Activated T-helper 17 cell treated with anti-CD3 and anti-CD28 coated beads, Interleukin-2, amount 50 U/mL, for 72 hours (primary cell): Measurements from ENCODE around the gene SPOCK2. TPM values are rescaled to one million over a fixed set of nuclear protein-coding genes. Genes with fewer than 3 reads are reported as not detected.
"Not testable (repeated sequence)": the region's sequence is repeated elsewhere in the genome, so short reads cannot be mapped to it uniquely, and the experiment has no call there.

ENCODE experiments used
- ATAC-seq: fragments of 150-1000 bp; cut with Tn5 transposase; replicated peaks from 2 replicates; pipeline ENCODE4 v1.10.0; 2021; ENCODE audit warnings: mild to moderate bottlenecking, moderate library complexity
- H3K27ac Mint-ChIP-seq: one replicate; pipeline ENCODE4 v1.8.0; 2022; ENCODE audit warnings: mixed read lengths
- H3K27me3 Mint-ChIP-seq: one replicate; pipeline ENCODE4 v1.8.0; 2022; ENCODE audit warnings: mixed read lengths
- H3K36me3 Mint-ChIP-seq: one replicate; pipeline ENCODE4 v1.8.0; 2022; ENCODE audit warnings: low read depth, mild to moderate bottlenecking, mixed read lengths
- H3K4me1 Mint-ChIP-seq: one replicate; pipeline ENCODE4 v1.8.0; 2022; ENCODE audit warnings: mixed read lengths
- H3K4me3 Mint-ChIP-seq: one replicate; pipeline ENCODE4 v1.8.0; 2022; ENCODE audit warnings: mild to moderate bottlenecking, mixed read lengths
- H3K9me3 Mint-ChIP-seq: one replicate; pipeline ENCODE4 v1.8.0; 2022; ENCODE audit warnings: mixed read lengths
- total RNA-seq, 2 donors: library from RNA; stranded (reverse); gene quantifications; one replicate each; pipeline ENCODE4 v1.2.3, GENCODE V29; 2022

SPOCK2 gene
- total RNA-seq, 2 donors from 2014 or later: 161 to 191 TPM

DNA sequence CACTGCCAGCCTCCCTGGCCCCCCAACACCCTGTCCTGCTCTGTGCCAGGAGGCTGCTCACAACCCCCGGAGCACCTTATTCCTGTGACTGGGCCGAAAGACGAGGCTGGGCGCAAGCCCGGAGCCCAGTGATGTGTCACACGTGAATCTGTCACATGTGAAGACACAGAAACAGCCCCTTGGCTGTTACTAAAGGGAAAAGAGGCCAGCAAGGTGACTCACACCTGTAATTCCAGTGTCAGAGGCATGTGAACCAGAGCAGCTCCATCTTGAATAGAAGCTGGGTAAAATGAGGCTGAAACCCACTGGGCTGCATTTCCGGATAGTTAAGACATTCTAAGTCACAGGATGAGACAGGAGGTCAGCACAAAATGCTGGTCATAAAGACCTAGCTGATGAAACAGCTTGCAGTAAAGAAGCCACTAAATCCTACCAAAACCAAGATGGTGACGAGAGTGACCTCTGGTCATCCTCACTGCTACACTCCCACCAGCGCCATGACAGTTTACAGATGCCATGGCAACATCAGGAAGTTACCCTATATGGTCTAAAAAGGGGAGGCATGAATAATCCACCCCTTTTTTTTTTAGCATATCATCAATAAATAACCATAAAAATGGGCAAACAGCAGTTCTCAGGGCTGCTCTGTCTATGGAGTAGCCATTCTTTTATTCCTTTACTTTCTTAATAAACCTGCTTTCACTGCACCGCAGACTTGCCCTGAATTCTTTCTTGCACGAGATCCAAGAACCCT lies 55.8 kb downstream of the SPOCK2 start:
- H3K36me3 Mint-ChIP-seq, H3K4me1 Mint-ChIP-seq, H3K27ac Mint-ChIP-seq, H3K4me3 Mint-ChIP-seq, ATAC-seq, H3K9me3 Mint-ChIP-seq: not testable (repeated sequence)
- peaks cover 13% of the 10 kb centered on the region for H3K27me3 Mint-ChIP-seq

DNA sequence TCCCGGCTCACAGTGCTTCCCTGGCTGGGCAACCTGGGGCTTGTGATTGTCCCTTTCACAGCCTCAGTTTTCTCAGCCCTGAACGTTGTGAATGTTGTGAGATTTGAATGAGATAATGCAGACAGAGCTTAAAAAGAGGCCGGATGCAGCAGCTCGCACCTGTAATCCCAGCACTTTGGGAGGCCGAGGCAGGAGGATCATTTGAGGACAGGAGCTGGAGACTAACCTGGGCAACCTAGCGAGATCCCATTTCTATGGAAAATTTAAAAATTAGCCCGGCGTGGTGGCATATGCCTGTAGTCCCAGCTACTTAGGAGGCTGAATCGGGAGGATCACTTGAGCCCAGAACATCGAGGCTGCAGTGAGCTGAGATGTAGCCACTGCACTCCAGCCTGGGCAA lies 56.6 kb downstream of the SPOCK2 start:
- H3K9me3 Mint-ChIP-seq: no peaks in the 10 kb centered on the region
- no peak for ATAC-seq
- no peaks in the 10 kb centered on the region for H3K4me1 Mint-ChIP-seq
- no peak overlapping the region for H3K27ac Mint-ChIP-seq
- H3K27me3 Mint-ChIP-seq: peaks cover 17% of the 10 kb centered on the region
- no peak overlapping the region for H3K4me3 Mint-ChIP-seq
- no peaks in the 10 kb centered on the region for H3K36me3 Mint-ChIP-seq

DNA sequence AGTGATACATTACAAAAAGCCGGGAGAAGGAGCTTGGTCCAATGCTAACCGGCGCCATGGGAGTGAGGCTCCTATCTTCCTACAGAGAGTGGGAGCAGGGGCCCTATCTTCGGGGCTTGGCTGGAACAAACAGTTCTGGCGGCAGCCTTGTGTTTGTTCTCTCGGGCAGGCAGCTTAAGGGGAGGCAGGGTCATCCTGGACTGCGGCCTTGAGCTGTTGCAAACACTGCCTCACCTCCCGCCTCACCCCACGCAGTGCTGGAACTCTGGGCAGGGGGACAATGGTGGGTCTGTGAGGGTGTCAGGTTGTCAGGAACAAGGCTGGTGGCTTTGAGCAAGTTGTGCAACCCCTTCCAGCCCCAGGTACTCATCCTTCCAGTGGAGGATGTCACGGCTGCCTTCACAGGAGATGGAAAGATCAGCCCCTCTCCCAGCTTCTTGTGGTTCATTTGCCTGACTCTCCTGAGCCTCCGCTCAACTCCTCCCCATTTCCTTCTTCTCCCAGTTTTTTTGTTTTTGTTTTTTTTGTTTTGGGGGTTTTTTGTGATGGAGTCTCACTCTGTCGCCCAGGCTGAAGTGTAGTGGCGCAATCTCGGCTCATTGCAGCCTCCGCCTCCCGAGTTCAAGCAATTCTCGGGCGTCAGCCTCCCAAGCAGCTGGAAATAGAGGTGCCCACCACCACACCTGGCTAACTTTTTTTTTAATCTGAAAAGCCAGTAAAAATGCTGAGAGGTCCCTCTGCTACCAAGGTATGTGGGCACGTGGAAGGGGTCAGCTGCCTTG lies 57.4 kb downstream of the SPOCK2 start:
- ATAC-seq: no peak
- Mint-ChIP-seq H3K27ac (no peak overlapping the region), H3K36me3 (no peaks in the 10 kb centered on the region), H3K27me3 (peaks cover 17% of the 10 kb centered on the region), H3K4me3 (no peak overlapping the region), H3K4me1 (no peaks in the 10 kb centered on the region), H3K9me3 (no peaks in the 10 kb centered on the region)

DNA sequence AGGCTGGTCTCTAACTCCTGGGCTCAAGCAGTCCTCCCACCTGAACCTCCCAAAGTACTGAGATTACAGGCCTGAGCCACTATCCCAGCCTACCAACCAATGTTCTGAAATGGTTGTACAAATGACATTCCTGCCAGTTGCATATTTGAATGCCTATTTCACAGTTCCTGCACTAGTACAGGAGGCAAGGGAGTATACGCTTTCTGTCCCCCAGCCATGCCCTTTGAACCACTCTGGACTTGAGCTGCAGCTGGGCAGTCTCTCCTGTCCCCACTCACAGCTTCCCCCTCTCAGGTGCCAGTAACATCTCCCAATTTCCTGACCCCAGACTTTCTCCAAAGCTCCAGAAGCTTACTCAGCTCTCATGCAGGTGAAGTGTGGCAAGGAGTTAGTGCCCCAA lies 58.9 kb downstream of the SPOCK2 start:
- no peaks in the 10 kb centered on the region for H3K4me1 Mint-ChIP-seq
- no peak for ATAC-seq
- H3K9me3 Mint-ChIP-seq: no peaks in the 10 kb centered on the region
- H3K27me3 Mint-ChIP-seq: peaks cover 17% of the 10 kb centered on the region
- no peaks in the 10 kb centered on the region for H3K36me3 Mint-ChIP-seq
- H3K4me3 Mint-ChIP-seq: no peak overlapping the region
- H3K27ac Mint-ChIP-seq: no peak overlapping the region

DNA sequence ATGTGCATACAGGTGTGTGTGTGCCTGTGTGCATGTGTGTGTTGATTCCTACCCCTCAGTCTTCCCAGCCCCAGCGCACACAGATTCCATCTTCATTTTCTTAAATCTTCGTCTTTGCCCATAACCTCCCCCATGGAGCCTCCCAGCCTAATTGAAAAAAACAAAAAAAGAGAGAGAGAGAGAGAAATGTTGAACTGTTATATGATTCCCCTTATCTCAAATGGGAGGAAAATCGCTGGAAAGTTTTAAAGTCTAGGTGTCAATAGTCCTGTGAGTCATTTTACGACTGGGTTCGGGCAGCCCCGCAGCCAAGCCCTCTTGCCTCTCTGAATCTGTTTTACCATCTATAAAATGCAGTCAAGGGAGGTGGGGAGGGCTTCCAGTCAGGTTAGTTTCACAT lies 60.9 kb downstream of the SPOCK2 start:
- H3K36me3 Mint-ChIP-seq: no peaks in the 10 kb centered on the region
- H3K27ac Mint-ChIP-seq: no peak overlapping the region
- H3K4me3 Mint-ChIP-seq: no peak overlapping the region
- no peak for ATAC-seq
- H3K9me3 Mint-ChIP-seq: no peaks in the 10 kb centered on the region
- peaks cover 17% of the 10 kb centered on the region for H3K27me3 Mint-ChIP-seq
- H3K4me1 Mint-ChIP-seq: no peaks in the 10 kb centered on the region

DNA sequence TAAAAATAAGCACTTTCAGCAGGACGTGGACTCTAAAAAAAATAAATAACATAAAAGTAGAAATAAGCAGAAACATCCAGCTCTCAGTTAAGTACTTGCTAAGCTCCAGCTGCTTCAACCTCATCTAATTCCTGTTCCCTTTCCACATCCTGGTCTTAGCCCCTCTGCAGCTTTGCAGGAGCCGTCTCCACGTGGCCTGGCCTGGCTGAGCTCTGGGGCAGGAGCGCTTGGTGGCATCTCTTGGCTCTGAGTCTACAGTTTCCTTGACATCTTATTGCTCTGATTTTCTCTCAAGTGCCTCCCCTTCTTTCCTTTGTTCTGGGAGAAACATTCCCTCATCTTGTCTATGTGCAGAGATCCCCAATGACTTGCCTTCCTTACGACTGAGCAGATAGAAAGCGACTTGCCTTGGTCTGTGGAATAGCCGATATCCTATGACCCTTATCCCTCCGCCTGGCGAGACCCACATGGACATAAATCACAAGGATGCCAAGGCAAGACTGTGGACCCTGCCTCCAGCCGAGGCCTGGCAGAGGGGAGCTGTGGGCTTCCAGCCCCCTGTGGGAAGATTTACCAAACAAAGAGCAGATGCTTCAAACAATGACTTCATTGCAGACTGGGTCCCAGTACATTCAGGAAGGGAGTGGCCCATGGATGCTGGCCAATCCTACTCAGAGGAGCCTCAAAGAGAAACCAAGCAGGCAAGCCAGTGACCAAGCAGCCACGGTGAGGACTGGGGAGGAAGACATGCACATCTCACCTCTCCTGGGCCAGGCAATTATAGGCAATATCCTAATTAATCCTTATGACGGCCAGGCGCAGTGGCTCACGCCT lies 61.9 kb downstream of the SPOCK2 start:
- Mint-ChIP-seq H3K9me3 (no peaks in the 10 kb centered on the region), H3K27ac (no peak overlapping the region), H3K4me1 (no peaks in the 10 kb centered on the region), H3K36me3 (no peaks in the 10 kb centered on the region), H3K4me3 (no peak overlapping the region), H3K27me3 (peaks cover 14% of the 10 kb centered on the region)
- no peak for ATAC-seq

DNA sequence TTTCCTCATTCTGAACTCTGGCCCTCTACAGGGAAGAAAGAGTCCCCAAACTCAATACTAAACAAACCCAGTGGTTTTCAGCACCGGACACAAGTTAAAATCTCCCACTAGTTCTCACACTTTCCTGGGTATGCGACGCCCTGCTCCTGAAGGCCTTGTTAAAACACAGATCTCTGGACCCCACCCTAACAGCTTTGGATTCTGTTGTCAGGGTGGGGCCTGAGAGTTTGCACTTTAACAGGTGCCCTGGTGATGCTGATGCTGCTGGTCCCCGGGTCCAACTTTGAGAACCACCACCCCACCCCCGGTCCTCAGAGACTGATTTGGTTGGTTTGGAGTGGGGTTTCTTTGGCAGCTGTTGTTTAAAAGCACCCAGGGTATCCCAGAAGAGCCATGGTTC lies 62.5 kb downstream of the SPOCK2 start:
- no peak for ATAC-seq

DNA sequence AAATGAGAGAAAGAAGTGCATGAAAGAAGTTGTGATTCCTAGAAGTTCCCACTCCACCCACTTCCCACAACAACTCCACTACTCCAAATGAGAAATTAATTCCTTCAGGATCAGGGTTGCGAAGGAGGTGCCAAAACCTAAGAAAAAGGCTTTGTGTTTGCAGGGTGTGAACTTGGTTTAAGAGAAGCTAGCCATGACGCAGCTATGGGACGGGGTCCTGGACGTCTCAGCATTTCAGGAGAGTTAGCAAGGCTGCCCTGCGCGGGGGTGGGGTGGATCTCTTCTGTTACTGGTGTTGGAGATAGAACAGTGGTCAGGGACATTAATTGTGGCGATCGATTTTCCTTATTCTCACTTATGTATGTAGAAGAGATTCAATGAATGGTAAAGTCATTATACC lies 63.0 kb downstream of the SPOCK2 start:
- H3K27me3 Mint-ChIP-seq: peaks cover 11% of the 10 kb centered on the region
- ATAC-seq: no peak
- no peak overlapping the region for H3K4me3 Mint-ChIP-seq
- H3K4me1 Mint-ChIP-seq: peaks cover 4% of the 10 kb centered on the region
- H3K27ac Mint-ChIP-seq: no peak overlapping the region
- H3K36me3 Mint-ChIP-seq: no peaks in the 10 kb centered on the region
- H3K9me3 Mint-ChIP-seq: no peaks in the 10 kb centered on the region

More for the DNA sequence above, 62.5 kb downstream of the SPOCK2 start:
- H3K27ac Mint-ChIP-seq: no peak overlapping the region
- no peak overlapping the region for H3K4me3 Mint-ChIP-seq
- peaks cover 4% of the 10 kb centered on the region for H3K4me1 Mint-ChIP-seq
- H3K27me3 Mint-ChIP-seq: peaks cover 14% of the 10 kb centered on the region
- no peaks in the 10 kb centered on the region for H3K36me3 Mint-ChIP-seq
- H3K9me3 Mint-ChIP-seq: no peaks in the 10 kb centered on the region

DNA sequence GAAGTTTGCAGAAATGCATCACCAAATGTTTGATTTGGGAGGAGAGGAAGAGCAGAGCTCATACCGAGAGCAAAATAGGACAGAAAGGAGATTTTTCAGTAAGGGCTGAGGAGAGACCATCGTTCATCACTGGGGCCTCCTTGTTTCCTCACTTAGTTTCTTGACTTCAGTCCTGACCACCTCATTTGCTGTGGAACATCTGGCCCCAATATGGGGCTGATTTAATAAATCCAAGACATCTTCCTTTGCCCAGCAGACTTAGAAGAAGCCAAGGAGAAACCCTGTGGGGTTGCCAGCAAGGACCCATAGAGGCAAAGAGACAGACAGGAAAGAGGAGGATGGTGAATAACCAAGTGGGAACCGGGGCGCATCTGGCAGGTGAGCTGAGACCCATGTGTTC lies 63.8 kb downstream of the SPOCK2 start:
- Mint-ChIP-seq H3K4me1 (peaks cover 4% of the 10 kb centered on the region), H3K36me3 (no peaks in the 10 kb centered on the region), H3K27me3 (peaks cover 10% of the 10 kb centered on the region), H3K27ac (no peak overlapping the region), H3K9me3 (no peaks in the 10 kb centered on the region), H3K4me3 (no peak overlapping the region)
- no peak for ATAC-seq

DNA sequence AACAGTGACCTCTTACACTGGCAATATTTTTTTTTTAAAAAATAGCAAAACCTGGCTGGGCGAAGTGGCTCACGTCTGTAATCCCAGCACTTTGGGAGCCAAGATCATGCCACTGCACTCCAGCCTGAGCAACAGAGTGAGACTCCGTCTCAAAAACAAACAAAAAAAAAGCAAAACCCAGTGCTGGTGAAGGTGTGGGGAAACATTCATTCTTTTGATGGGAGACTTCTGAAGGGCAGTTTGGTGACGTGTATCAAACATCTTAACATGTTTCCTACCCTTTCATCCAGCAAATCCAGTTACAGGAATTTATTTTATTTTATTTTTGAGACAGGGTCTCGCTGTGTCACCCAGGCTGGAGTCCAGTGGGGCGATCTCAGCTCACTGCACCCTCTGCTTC lies 66.1 kb downstream of the SPOCK2 start:
- Mint-ChIP-seq H3K27me3 (peaks cover under 1% of the 10 kb centered on the region), H3K4me1 (peaks cover 4% of the 10 kb centered on the region), H3K27ac (no peak overlapping the region), H3K9me3 (no peaks in the 10 kb centered on the region), H3K4me3 (no peak overlapping the region), H3K36me3 (no peaks in the 10 kb centered on the region)
- ATAC-seq: no peak

DNA sequence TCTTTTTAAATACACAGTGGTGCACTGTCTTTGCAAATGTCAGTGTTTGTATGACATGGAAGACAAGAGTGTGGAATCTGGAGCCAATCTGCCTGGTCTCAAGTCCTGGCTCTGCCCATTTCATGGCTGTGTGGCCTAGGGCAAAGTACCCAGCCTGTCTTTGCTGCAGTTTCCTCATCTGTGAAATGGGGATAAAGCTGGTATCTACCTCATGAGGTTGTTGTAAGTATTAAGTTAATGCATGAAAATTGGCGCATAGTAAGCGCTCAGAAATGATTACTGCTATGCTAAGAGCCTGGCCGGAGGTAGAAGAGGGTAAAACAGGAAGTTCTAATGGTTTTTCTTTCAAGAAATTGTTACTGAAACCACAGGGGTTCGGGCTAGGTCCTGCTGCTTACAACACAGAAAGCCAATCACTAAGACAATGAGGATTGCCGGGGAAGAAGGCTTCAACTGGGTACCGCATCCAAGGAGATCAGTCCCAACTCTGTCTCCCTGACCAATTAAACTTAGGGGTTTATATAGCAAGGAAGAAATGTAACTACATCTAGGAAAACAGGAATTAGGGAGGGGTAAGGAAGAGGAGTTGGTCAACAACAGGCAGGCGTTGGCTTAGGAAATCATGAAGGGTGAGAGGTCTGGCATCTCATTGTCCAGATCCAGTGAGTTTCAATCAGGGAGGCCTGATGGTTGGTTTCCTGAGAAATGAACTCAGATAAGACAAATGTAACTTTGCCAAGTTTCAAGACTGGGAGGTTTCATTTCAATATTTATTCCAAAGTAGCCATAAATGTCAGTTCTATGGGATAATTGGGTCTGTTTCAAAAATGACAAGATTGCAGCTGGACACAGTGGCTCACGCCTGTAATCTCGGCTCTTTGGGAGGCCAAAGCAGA lies 67.2 kb downstream of the SPOCK2 start:
- Mint-ChIP-seq H3K4me3 (no peak overlapping the region), H3K27ac (no peak overlapping the region), H3K36me3 (no peaks in the 10 kb centered on the region), H3K27me3 (no peaks in the 10 kb centered on the region), H3K9me3 (no peaks in the 10 kb centered on the region), H3K4me1 (peaks cover 4% of the 10 kb centered on the region)
- no peak for ATAC-seq

DNA sequence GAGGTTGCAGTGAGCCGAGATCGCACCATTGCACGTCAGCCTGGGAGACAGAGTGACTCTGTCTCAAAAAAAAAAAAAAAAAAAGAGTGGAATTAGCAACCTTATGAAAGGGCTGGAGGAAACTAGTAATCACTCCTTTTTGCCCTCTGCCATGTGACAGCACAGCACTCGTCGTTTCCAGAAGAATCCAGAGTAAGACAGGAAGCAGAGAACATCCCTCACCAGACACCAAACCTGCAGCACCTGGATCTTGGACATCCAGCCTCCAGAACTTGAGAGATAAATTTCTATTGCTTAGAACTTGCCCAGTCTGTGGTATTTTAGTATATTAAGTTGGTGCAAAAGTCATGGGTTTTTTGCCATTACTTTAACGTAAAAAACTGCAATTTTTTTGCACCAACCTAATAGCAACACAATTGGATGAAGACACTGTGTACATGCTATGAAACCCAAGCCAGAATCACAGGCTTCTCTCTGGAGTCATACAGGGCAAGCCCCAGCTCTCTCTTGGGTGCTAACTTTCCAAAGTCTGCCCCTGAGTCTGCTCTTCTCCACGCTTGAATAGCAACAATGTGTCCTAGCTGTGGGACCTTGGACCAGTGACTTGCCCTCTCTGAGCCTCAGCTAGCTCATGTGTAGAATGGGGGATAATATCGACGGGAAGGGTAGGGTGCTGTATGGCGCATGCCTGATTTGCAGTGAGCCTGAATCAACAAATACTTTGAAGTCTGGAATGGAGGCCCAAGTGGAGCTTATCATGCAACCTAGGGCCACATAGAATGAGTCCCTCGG lies 69.1 kb downstream of the SPOCK2 start:
- peaks cover 4% of the 10 kb centered on the region for H3K4me1 Mint-ChIP-seq
- no peak overlapping the region for H3K27ac Mint-ChIP-seq
- no peaks in the 10 kb centered on the region for H3K27me3 Mint-ChIP-seq
- no peaks in the 10 kb centered on the region for H3K36me3 Mint-ChIP-seq
- no peak for ATAC-seq
- no peaks in the 10 kb centered on the region for H3K9me3 Mint-ChIP-seq
- H3K4me3 Mint-ChIP-seq: no peak overlapping the region

DNA sequence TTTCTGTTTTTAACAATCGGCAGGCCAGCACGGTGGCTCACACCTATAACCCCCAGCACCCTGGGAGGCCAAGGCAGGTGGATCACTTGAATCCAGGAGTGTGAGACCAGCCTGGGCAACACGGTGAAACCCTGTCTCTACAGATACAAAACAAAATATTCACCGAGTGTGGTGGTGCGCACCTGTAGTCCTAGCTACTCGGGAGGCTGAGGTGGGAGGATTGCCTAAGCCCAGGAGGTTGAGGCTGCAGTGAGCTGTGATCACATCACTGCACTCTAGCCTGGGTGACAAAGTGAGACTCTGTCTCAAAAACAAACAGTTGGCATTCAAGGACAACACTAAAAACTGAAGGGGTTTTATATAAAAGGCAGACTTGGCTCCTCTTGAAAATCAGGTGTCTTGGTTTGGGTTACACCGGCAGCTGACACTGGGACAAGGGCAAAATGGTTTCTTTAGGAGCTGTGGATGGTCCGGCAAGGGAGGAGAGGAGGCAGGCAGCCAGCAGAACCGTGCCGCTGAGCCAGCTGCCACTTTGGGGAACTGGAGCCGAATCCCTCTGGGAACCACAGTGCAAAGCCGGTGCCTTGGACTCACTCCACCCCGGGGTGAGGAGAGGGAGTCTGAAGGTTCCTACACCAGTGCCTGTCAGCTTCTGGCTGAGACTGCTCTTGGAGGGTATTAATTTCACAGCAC lies 71.6 kb downstream of the SPOCK2 start:
- no peaks in the 10 kb centered on the region for H3K9me3 Mint-ChIP-seq

More for the DNA sequence above, 71.6 kb downstream of the SPOCK2 start:
- H3K4me3 Mint-ChIP-seq: no peak overlapping the region
- H3K27ac Mint-ChIP-seq: no peak overlapping the region
- H3K36me3 Mint-ChIP-seq: no peaks in the 10 kb centered on the region
- H3K4me1 Mint-ChIP-seq: peaks cover 4% of the 10 kb centered on the region
- H3K27me3 Mint-ChIP-seq: no peaks in the 10 kb centered on the region
- ATAC-seq: no peak
